SKM-1 treated with dmso at 0.1 percent for 144 hours (cell line): ENCODE results near the gene RPS6KA4.

ENCODE experiments used
- DNase-seq: peaks from one replicate; lab custom pipeline; 2025; ENCODE audit not compliant: unreplicated experiment; lab: John Stamatoyannopoulos, UW

Gene RPS6KA4

GRCh38 chr11:64384981-64385944, 26.3 kb downstream of the RPS6KA4 start:
- peak; percentile 66 for DNase-seq

GRCh38 chr11:64385945-64386704, 27.2 kb downstream of the RPS6KA4 start:
- peak; percentile 79 for DNase-seq

- no peak for DNase-seq
Observed at GRCh38 chr11:64387916-64388315, 29.0 kb downstream of the RPS6KA4 start.

- DNase-seq: no peak
Observed at GRCh38 chr11:64388894-64389293, 29.9 kb downstream of the RPS6KA4 start.

- DNase-seq: no peak
Observed at GRCh38 chr11:64389851-64390250, 30.9 kb downstream of the RPS6KA4 start.

- no peak for DNase-seq
Observed at GRCh38 chr11:64390558-64390957, 31.6 kb downstream of the RPS6KA4 start.

- no peak for DNase-seq
Observed at GRCh38 chr11:64391839-64392238, 32.9 kb downstream of the RPS6KA4 start.

GRCh38 chr11:64395545-64396078, 36.6 kb downstream of the RPS6KA4 start:
- peak; percentile 71 for DNase-seq

- DNase-seq: peak; percentile 71
Observed at GRCh38 chr11:64396079-64396591, 37.2 kb downstream of the RPS6KA4 start.

GRCh38 chr11:64400102-64400501, 41.1 kb downstream of the RPS6KA4 start:
- DNase-seq: no peak

GRCh38 chr11:64400667-64401066, 41.7 kb downstream of the RPS6KA4 start:
- no peak for DNase-seq

- DNase-seq: no peak
Observed at GRCh38 chr11:64401775-64402174, 42.8 kb downstream of the RPS6KA4 start.

GRCh38 chr11:64403106-64403505, 44.1 kb downstream of the RPS6KA4 start:
- DNase-seq: no peak

GRCh38 chr11:64406221-64406946, 47.4 kb downstream of the RPS6KA4 start:
- no peak for DNase-seq

GRCh38 chr11:64407221-64407620, 48.3 kb downstream of the RPS6KA4 start:
- no peak for DNase-seq

- DNase-seq: no peak
Observed at GRCh38 chr11:64407630-64408029, 48.7 kb downstream of the RPS6KA4 start.

- DNase-seq: no peak
Observed at GRCh38 chr11:64409278-64409677, 50.3 kb downstream of the RPS6KA4 start.

GRCh38 chr11:64409707-64410403, 50.9 kb downstream of the RPS6KA4 start:
- no peak for DNase-seq

- DNase-seq: no peak
Observed at GRCh38 chr11:64410404-64410734, 51.4 kb downstream of the RPS6KA4 start.

GRCh38 chr11:64413417-64413816, 54.5 kb downstream of the RPS6KA4 start:
- no peak for DNase-seq
